Stomach (tissue), 19 donors: Measurements from ENCODE around the gene SPINK4. TPM values are rescaled to one million over a fixed set of nuclear protein-coding genes. Genes with fewer than 3 reads are reported as not detected.

Experiments
- DNase-seq, 2 donors: peaks; one replicate each; pipeline versions ENCODE4 v3.0.0 to v3.0.0-alpha.2; 2013 to 2019
- H3K27ac ChIP-seq, 5 donors: fragments of 200-600 bp in 4 of 5; sonication (generic) in 4 of 5; one replicate each; pipeline ENCODE4 v1.5.1; 2013 to 2019; ENCODE audit warnings: mild to moderate bottlenecking in 1 of 5, moderate library complexity in 1 of 5
- H3K27me3 ChIP-seq, 3 donors: fragments of 200-600 bp; sonication (generic); one replicate each; pipeline ENCODE4 v1.5.1; 2017 to 2019; ENCODE audit warnings: mixed run types in 1 of 3
- H3K36me3 ChIP-seq, 4 donors: fragments of 200-600 bp; sonication (generic); 1 replicate in 3 of 4; 2 replicates in 1 of 4; pipeline ENCODE4 v1.5.1; 2016 to 2019
- H3K4me1 ChIP-seq, 4 donors: fragments of 200-600 bp; sonication (generic); one replicate each; pipeline ENCODE4 v1.5.1; 2016 to 2019
- H3K4me3 ChIP-seq, 4 donors: fragments of 200-600 bp; sonication (generic) in 3 of 4; one replicate each; pipeline ENCODE4 v1.5.1; 2016 to 2019; ENCODE audit warnings: mild to moderate bottlenecking in 1 of 4
- H3K9me3 ChIP-seq, 4 donors: fragments of 200-600 bp; sonication (generic); one replicate each; pipeline ENCODE4 v1.5.1; 2016 to 2019
- CTCF ChIP-seq, 7 experiments: fragments of 450-650 bp in 4 of 7; fragments of 200-600 bp in 3 of 7; sonication (generic) in 3 of 7; IDR thresholded peaks; one replicate each; pipeline ENCODE4 v1.5.1; 2016 to 2019; ENCODE audit warnings: antibody characterized with exemption in 7 of 7, control low read depth in 2 of 7, mild to moderate bottlenecking in 1 of 7
- EP300 ChIP-seq: sonication (generic); formaldehyde crosslinking; IDR thresholded peaks from one replicate; pipeline ENCODE4 v1.6.1; 2017; ENCODE audit warnings: antibody characterized with exemption
- POLR2A ChIP-seq, 4 donors: fragments of 450-650 bp; IDR thresholded peaks; one replicate each; pipeline ENCODE4 v1.6.1; 2016; ENCODE audit warnings: antibody characterized with exemption in 4 of 4, control low read depth in 2 of 4, mild to moderate bottlenecking in 1 of 4, moderate library complexity in 1 of 4
- POLR2AphosphoS5 ChIP-seq, 3 donors: sonication (generic); formaldehyde crosslinking; IDR thresholded peaks; one replicate each; pipeline ENCODE4 v1.6.1; 2016; ENCODE audit warnings: antibody characterized with exemption in 3 of 3
- WGBS, 5 donors: extraction: QIAGEN DNeasy Blood & Tissue Kit in 3 of 5; methylation state at CpG; one replicate each; pipeline versions ENCODE4 v1.1.5 to v1.1.7; 2013 to 2018; 5-methylcytosine and 5-hydroxymethylcytosine counted together
- intact Hi-C: fragments of 100-400 bp; cut with DNase I; formaldehyde crosslinking; loops from one replicate; pipeline ENCODE4 v1.15.1; 2023; ENCODE audit warnings: low total_unique reads
- long read RNA-seq, 10 donors: transcript quantifications; one replicate each; lab custom pipeline, GENCODE V29; 2026
- polyA plus RNA-seq, 3 donors: library from polyadenylated mRNA; stranded (reverse); fragments of 200-250 nt; gene quantifications; one replicate each; pipeline ENCODE4 v1.2.3, GENCODE V29; 2013
- total RNA-seq, 5 donors: library from RNA; depleted of rRNA; stranded (reverse); fragments of >200 nt; gene quantifications; one replicate each; pipeline versions ENCODE4 v1.1.0 to v1.2.3, GENCODE V29; 2014 to 2016
- donor health status: healthy with polysubstance abuse.
- donor health status: Bipolar disorder and iron deficiency.
- donor health status: healthy.

The SPINK4 gene
- total RNA-seq: 10 to 100 TPM in 1 of 5 donors, not detected in 4; 29.5 TPM
- 10 to 100 TPM in 1 of 3 donors, 1 to 10 TPM in 1, not detected in 1; 2.1 to 19.1 TPM for polyA plus RNA-seq
- long read RNA-seq, donor 1, partial matches to known transcripts: 0 of 1 reads
- long read RNA-seq, donor 1, other reads (novel, unspliced or antisense): 0 of 1 reads
- long read RNA-seq, donor 2: 0 reads
- long read RNA-seq, donor 3: 0 reads
- long read RNA-seq, donor 4: 0 reads
- long read RNA-seq, donor 5, partial matches to known transcripts: 0 of 1 reads
- long read RNA-seq, donor 5, other reads (novel, unspliced or antisense): 0 of 1 reads
- long read RNA-seq, donor 6: 0 reads
- long read RNA-seq, donor 7, partial matches to known transcripts: 0 of 3 reads
- long read RNA-seq, donor 7, other reads (novel, unspliced or antisense): 0 of 3 reads
- long read RNA-seq, donor 8: 0 reads
- long read RNA-seq, donor 9, partial matches to known transcripts: 0 of 2 reads
- long read RNA-seq, donor 9, other reads (novel, unspliced or antisense): 0 of 2 reads
- long read RNA-seq, donor 10: 0 reads

- Histone ChIP-seq H3K4me3 (no peak within 1 kb of the TSS), H3K4me1 (peaks cover 0 to 10% (median 8%) of the 10 kb centered on the region in 4 donors), H3K27ac (no peak within 1 kb of the TSS), H3K36me3 (no peaks in the 10 kb centered on the region), H3K27me3 (peaks cover 0 to 6% (median 0%) of the 10 kb centered on the region in 3 donors), H3K9me3 (no peaks in the 10 kb centered on the region)
- WGBS, 5 donors: 0 to 37% (median 14%) methylated on average over 3 to 7 of the region's 7 CpGs
- intact Hi-C loops: no loop called here
- TF ChIP-seq POLR2A (IDR thresholded peaks at IDR 0.05) (no peak), POLR2AphosphoS5 (IDR thresholded peaks at IDR 0.05) (no peak), EP300 (no peak), CTCF (IDR thresholded peaks at IDR 0.05) (no peak)
- DNase-seq: peak; percentile 36 to 51
Observed at GRCh38 chr9:33239921-33240320, at the start of gene SPINK4. SPINK4 (plus strand) TSS chr9:33240167; CDS start chr9:33240209, 42 bp downstream.

GRCh38 chr9:33192493-33193255 lies 47.3 kb upstream of the SPINK4 start:
- intact Hi-C loops: no loop called here
- 65 to 82% (median 76%) methylated on average over 3 of the region's 3 CpGs for WGBS, 5 donors
- H3K36me3 ChIP-seq: no peaks in the 10 kb centered on the region
- peaks cover 3 to 35% (median 7%) of the 10 kb centered on the region in 4 donors for H3K4me1 ChIP-seq
- H3K9me3 ChIP-seq: no peaks in the 10 kb centered on the region
- peak overlapping the region in 1 of 5 donors; percentile 66 for H3K27ac ChIP-seq
- peak in 1 of 2 donors; percentile 44 for DNase-seq
- no peaks in the 10 kb centered on the region for H3K27me3 ChIP-seq
- no peak for TF ChIP-seq EP300
- no peak for TF ChIP-seq POLR2AphosphoS5 (IDR thresholded peaks at IDR 0.05)
- no peak for TF ChIP-seq POLR2A (IDR thresholded peaks at IDR 0.05)
- TF ChIP-seq CTCF (IDR thresholded peaks at IDR 0.05): no peak
- no peak overlapping the region for H3K4me3 ChIP-seq

- no peak overlapping the region for H3K4me3 ChIP-seq
- H3K27ac ChIP-seq: peak overlapping the region in 1 of 5 donors; percentile 66
- H3K36me3 ChIP-seq: no peaks in the 10 kb centered on the region
- DNase-seq: no peak
- H3K4me1 ChIP-seq: peaks cover 0 to 29% (median 10%) of the 10 kb centered on the region in 4 donors
- no peaks in the 10 kb centered on the region for H3K27me3 ChIP-seq
- no peaks in the 10 kb centered on the region for H3K9me3 ChIP-seq
- TF ChIP-seq EP300 (no peak), POLR2A (IDR thresholded peaks at IDR 0.05) (no peak), POLR2AphosphoS5 (IDR thresholded peaks at IDR 0.05) (no peak)
- intact Hi-C loops: no loop called here
- WGBS, 5 donors: 64 to 97% (median 79%) methylated on average over 3 of the region's 3 CpGs
Observed at GRCh38 chr9:33193818-33194217, 46.1 kb upstream of the SPINK4 start.

GRCh38 chr9:33196736-33197135 lies 43.2 kb upstream of the SPINK4 start:
- DNase-seq: no peak
- Histone ChIP-seq H3K9me3 (no peaks in the 10 kb centered on the region), H3K4me1 (peaks cover 0 to 20% (median 10%) of the 10 kb centered on the region in 4 donors), H3K27me3 (no peaks in the 10 kb centered on the region), H3K4me3 (no peak overlapping the region), H3K36me3 (no peaks in the 10 kb centered on the region), H3K27ac (peak overlapping the region in 3 of 5 donors; percentile 47 to 75 (median 48))
- intact Hi-C loops: no loop called here
- no peak for TF ChIP-seq POLR2AphosphoS5 (IDR thresholded peaks at IDR 0.05)
- TF ChIP-seq CTCF (IDR thresholded peaks at IDR 0.05): no peak
- no peak for TF ChIP-seq POLR2A (IDR thresholded peaks at IDR 0.05)
- TF ChIP-seq EP300: no peak
- WGBS, 5 donors: 91 to 100% (median 93%) methylated on average over 1 of the region's 1 CpG
